GM21423 (cell line): ENCODE measurements around the gene TTLL4.

Source experiments
- ATAC-seq: cut with Tn5 transposase; IDR thresholded peaks from one replicate; pipeline ENCODE4 v1.9.1; 2021; ENCODE audit warnings: mild to moderate bottlenecking, moderate library complexity; ENCODE audit not compliant: unreplicated experiment

The TTLL4 gene

DNA sequence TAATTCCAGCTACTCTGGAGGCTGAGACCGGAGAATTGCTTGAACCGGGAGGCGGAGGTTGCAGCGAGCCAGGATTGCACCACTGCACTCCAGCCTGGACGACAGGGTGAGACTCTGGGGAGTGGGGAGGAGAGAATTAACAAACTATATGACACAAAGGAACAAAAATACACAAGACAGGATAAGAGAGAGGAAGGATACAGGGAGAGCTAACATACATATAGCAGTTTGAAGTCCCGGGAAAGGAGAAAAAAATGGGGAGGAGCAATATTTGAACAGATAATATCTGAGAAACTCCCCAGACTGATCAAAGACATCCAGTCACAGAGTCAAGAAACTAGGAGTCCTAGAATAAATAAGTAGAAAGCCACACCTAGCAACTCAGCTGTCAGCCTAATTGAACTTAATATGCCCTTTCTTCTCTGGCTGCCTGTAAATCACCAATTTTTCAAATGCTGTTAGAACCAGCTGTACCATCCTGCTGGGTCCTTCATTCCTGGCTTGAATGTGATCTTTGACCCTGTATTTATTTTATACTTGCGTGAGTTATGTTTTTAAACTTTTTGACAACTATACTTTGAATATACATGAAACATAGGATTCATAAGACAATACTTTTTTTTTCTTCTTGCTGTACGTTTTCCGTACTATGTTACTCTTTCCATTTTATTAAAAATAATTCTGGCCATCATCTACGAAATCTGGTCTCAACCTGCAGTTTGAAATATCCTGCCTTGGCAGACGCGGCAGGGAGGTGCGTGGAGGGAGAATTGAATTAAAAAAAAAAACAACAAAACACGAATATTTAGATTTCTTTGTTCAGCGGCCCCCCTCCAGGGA, 70.4 kb downstream of the TTLL4 start:
- ATAC-seq = no peak

DNA sequence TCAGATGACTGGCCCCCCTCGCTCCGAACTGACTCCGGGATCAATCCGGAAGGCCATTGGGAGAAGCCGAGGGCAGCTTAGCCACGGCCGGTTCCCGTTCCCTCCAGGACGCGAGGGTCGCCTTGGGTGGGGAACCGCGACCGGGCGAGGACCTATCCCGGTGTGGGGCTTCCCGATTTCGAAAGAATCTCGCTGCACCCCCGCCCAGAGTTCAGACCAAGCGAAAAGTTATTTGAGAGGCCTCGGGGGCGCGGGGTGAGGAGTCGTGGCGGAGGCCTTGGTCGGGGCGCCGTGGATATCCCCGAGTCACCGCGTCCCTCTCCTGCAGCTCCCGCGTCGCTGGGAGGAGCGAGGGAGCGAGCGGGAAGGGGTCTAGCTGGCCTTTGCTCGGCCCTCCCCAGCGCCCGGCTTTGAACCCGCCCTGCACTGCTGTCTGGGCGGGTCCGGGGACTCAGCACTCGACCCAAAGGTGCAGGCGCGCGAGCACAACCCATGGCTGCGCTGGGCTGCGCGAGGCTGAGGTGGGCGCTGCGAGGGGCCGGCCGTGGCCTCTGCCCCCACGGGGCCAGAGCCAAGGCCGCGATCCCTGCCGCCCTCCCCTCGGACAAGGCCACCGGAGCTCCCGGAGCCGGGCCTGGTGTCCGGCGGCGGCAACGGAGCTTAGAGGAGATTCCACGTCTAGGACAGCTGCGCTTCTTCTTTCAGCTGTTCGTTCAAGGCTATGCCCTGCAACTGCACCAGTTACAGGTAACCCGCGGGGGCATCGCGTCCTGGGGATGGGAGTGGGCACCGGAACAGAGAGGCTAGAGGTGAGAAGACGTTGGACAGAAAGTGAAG, 71.3 kb downstream of the TTLL4 start, which contains the start of gene CYP27A1:
CYP27A1 (plus strand) TSS at position 457 of the 837 bp plus-strand sequence; CDS start at position 493, 36 bp downstream.
- no peak for ATAC-seq

DNA sequence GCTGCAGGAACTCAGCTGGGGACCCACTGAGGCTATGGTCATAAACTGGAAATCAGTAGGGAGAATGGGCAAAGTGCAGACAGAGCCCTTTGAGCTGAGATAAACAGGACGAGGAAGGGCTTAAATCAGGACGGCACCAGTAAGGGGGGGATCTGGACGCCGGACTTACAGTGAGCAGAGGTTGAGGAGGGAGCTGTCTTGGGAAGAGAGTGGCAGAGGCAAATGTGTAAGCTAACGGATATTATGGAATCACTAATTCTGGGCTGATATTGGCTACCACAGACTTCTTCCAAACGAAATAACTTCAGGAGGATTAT, 71.9 kb downstream of the TTLL4 start:
- no peak for ATAC-seq

DNA sequence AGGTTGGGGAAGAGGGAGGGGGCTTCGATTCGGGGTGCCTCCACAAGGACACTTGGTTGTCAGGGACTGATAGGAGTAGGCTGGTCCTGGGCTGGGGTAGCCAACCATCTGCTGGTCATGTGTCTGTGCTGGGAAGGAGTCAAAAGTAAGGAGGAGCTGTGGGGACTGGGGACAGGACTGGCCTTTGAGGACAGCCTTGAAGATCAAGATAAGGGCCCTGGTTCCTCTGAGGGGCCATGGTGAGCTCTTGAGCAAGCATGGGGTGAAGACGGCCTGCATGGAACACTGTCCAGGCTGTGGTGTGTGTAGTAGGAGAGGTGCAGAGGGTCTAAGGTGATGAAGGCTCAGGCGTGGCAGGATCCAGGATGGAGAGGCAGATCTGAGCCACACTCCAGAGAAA, 73.1 kb downstream of the TTLL4 start:
- no peak for ATAC-seq

GRCh38 chr2:218785103-218785502, 74.5 kb downstream of the TTLL4 start:
- ATAC-seq = no peak

- ATAC-seq = no peak
Measured at GRCh38 chr2:218786133-218786532, 75.5 kb downstream of the TTLL4 start.

DNA sequence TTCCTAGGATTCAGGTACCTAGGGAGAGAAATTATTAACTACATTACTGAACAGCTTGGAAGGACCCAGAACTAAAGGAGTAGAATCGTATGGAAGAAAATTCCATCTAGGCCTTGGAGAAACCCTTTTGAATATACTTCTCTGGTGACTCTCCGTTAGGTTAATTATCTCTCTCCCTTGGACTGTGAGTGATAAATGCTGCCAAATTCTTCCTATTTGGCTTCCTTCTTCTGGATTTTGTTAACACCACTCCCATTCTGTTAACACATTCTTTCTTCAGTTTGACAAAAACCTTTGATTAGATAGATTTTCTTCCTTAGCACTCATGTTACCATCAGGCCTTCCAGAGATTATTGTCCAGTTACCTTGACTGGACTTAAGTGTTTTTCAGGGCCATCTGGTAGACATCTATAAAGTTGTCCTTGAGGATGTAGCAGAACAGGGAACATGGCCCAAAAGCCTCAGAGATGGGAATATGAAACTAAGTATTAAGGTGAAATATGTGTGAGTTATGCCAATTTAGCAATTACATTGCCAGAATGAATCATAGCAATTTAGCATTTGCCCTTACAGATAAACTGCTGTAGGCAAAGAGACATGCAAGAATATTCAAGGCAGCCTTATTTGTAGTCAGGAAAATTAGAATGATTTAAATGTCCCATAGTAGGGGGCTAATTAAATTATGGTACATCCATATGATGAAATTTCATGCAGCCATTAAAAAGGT, 78.1 kb downstream of the TTLL4 start:
- no peak for ATAC-seq

DNA sequence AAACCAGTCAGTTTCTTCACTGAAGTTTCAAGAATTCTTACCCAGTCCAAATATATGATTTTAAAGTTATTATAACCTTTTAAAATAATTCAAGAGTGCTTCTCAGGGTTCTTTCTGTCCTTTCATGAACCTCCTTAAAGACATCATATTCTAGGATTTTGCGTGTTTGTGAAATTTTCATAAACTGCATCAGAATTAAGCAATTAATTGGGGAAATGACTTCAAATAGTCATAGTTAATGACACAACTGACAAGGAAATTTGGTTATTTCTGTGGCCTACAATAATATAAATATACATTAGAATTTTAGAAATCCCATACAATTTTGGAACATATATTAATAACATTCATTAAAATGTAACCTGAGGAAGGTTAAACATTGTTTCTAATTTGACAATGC, 81.8 kb downstream of the TTLL4 start:
- ATAC-seq = no peak

- ATAC-seq = no peak
Measured at GRCh38 chr2:218796691-218797090, 86.1 kb downstream of the TTLL4 start.

DNA sequence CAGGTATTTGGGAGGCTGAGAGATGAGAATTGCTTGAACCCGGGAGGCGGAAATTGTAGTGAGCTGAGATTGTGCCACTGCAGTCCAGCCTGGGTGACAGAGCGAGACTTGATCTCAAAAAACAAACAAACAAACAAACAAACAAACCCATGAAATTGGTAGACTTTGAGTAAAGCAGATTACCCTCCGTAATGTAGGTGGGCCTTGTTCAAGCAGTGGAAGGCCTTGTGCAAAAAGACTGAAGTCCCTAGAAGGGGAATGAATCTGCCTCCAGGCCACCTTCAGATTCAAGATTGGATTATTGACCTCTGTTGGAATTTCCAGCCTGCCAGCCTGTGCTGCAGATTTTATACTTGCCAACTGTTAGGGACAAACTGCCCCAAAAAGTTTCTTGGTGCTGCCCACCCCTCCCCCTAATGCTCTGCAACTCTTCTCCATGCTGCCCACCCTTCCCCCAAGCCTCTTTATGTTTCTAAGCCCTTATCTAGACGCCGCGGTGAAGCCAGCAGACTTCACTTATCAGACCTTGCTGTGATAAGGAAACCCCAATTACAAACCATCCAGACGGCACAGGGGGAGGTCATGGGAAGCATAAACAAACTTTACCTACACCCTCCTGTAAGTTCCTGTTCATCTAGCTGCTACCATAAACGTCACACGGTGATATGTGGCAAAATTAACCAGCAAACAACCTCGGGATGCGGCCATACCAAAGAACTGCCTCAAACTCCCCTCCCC, 88.3 kb downstream of the TTLL4 start:
- no peak for ATAC-seq

DNA sequence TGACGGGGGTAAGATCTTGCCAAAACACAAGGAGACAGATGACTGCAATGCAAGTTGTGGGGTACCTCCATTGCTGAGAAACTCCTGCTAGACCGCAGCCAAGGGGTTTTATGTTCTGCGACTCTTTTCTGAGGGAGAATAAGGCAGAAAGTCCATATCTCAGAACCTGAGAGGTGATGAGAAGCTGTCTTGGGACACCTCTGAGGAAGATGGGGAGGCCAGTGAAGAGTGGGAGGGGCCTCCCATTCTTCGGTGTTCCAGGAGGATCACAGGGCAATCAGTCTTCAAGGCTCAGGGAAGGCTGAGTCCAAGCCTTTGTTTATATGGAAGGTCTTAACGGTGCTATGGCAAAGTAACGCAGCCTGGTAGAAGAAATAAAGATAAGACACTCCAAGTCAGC, 89.4 kb downstream of the TTLL4 start:
- ATAC-seq = no peak

- ATAC-seq = no peak
Measured at GRCh38 chr2:218802386-218802994, 91.9 kb downstream of the TTLL4 start.

- no peak for ATAC-seq
Measured at GRCh38 chr2:218804817-218805216, 94.2 kb downstream of the TTLL4 start.
